GM10847 (cell line): ENCODE measurements around the gene TRUB1.

Experiments
- POLR2A ChIP-seq: IDR thresholded peaks from 2 replicates; pipeline ENCODE4 v1.6.1; 2011; ENCODE audit not compliant: insufficient read length; ENCODE audit errors: extremely low read depth

The TRUB1 gene

GRCh38 chr10:114917927-114918672, 19.9 kb upstream of the TRUB1 start:
- no peak for TF ChIP-seq POLR2A

DNA sequence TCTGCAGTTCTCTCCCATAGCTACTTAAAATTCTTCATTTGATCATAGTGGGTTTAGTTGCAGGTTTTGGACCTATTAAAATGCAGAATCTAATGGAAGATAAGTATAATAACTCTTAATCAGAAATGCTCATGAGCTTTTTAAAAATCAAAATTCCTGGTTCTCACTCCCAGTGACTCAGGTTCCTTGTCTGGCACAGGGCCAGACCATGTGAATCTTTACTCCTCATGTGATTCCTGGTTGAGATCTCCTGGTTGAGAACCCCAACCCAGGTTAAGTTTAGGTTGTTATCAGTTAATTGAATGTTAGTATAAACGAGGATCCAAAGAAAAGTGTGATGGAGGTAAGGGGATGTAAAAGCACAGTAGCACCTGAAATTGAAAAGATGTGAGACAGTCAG, 17.5 kb upstream of the TRUB1 start:
- TF ChIP-seq POLR2A: no peak

DNA sequence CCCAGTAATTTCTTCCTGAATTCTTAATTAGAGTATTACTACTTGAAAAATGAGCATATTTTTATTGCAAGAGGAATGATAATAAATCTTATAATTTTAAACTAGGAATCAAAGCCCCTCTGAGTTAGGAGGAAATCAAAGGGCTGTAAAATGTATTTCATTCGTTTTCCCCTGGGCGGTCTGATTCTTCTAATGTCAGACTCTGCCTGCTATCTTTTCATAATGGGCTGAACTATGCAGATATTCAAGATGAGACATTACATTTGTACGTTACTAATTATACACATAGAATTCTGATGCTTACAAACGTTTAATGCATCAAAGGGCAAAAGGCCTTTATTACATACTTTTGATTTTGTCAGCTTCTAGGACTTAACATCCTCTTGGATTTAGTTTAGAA, 16.0 kb upstream of the TRUB1 start:
- no peak for TF ChIP-seq POLR2A

GRCh38 chr10:114923551-114923950, 14.4 kb upstream of the TRUB1 start:
- TF ChIP-seq POLR2A: no peak

- TF ChIP-seq POLR2A: no peak
These were observed 12.1 kb upstream of the TRUB1 start for GRCh38 chr10:114925587-114926586.

- TF ChIP-seq POLR2A: no peak
These were observed 9.2 kb upstream of the TRUB1 start for GRCh38 chr10:114928818-114929217.

GRCh38 chr10:114930320-114930719, 7.7 kb upstream of the TRUB1 start:
- no peak for TF ChIP-seq POLR2A

- no peak for TF ChIP-seq POLR2A
These were observed 6.8 kb upstream of the TRUB1 start for GRCh38 chr10:114931072-114931679.

DNA sequence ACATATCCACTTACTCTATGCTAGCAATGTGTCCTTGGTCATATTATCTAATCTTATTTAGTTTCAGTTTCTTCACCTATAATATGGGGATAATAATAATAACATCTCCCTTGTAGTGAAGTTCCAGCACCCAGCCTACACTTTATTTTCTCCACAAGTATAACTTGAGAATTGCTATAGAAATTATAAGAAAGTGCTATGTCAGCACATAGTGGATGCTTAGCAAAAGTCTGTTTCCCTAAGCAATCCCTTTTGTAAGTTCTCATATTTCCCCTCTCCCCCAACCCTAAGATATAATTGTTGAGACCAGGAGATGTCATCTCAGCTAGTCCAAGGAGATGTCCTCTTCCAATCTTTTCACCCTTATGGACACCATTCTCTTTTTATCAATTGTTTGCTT, 5.8 kb upstream of the TRUB1 start:
- no peak for TF ChIP-seq POLR2A

DNA sequence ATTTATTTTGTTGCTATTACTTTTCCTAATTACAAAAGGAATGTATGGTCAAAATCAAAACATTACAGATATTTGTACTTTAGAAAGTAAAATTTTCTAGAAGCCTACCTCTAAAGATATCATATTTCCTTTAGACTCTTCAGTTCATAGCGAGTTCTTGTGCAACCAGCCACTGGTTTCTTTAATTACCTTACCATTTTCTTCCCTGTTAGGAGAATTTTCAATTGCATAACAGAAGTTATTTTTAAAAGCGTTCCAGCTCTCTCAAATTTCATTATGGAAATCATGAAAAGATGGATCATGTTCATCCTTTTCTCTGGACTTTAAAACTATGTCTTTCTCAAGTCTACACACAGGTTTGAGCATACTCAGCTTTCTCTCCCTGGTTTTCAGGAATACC, 5.0 kb upstream of the TRUB1 start:
- TF ChIP-seq POLR2A: no peak

DNA sequence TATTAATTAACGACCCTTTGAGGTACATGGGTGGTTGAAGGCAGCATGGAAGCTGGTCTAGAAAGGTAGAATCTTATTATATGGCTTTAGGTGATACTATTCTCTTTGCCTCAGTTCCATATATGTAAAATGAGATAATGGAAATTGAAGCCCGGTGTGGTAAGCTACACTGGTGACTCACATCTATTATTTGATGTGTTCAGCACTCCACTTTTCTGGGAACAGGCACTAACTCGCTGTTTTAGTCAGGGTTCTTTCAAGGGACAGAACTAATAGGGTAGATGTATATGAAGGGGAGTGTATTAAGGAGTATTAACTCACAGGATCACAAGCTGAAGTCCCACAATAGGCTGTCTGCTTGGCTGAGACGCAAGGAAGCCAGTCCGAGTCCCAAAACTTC, 4.4 kb upstream of the TRUB1 start:
- no peak for TF ChIP-seq POLR2A

DNA sequence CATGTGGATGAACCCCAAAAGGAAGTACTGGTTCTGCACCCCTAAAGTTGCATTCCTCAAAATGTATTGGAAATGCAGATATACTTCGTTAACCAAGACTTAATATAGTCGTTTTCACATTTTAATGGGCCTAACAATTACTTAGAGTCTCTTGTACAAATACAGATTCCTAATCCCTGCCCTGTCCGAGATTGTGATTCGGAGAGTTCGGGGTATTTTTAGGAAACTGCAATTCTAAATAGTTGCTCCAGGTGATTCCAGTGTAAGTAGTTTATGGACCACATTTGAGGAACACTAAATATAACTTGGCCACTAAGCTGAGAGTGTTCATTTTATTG, 830 bp downstream of the TRUB1 start:
- no peak for TF ChIP-seq POLR2A

DNA sequence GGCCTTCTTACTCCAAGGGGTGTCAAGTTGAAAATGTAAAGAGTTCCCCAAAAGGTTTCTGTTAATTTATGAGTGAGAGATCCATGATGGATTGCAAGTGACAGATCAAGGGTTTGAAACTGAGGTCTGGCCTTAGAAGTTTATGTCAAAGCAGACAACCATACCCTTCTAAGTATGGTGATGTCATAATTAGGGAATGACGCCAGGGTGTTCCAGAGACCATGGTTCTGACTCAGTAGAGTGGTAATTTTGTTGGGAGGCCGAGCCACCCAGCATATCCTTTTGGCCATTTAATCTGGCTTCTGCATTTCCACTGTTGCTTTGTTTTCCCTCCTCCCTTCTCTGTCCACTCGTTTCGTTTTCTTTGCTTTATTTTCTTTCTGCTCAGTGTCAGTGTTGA, 2.7 kb downstream of the TRUB1 start:
- TF ChIP-seq POLR2A: no peak

DNA sequence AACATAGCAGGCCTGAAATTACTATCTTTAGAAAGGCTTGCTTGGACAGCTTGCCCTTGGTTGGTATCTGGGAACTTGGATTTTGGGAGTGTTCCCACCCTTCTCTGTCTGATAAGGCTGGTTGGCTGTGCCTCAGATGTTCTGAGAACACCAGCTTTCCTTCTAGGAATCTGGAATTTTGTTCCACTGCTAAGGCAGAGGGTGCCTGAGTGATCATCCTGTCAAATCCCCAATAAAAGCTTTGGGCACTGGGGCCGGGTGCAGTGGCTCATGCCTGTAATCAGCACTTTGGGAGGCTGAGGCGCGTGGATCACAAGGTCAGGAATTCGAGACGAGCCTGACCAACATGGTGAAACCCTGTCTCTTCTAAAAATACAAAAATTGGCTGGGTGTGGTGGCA, 5.0 kb downstream of the TRUB1 start:
- TF ChIP-seq POLR2A: no peak

GRCh38 chr10:114953047-114953446, 15.1 kb downstream of the TRUB1 start:
- TF ChIP-seq POLR2A: no peak

DNA sequence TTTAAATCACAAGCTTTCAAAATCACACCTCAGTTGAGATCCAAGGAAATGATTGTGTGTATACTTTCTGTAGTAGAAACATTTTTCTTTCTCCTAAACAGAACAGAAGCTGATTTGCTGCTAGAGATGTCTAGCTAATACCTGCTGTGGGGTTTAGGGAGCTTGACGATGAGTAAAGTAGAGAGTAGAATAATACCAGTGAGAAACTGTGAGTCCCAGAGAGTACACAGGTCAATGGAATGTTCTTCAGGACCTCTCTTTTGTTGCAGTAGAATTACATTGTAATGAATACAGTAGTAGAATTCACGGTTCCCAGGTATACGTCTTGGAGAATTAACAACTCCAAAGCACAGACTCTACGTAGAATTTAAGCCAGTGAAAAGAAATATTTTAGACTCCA, 18.0 kb downstream of the TRUB1 start:
- no peak for TF ChIP-seq POLR2A

- no peak for TF ChIP-seq POLR2A
These were observed 18.5 kb downstream of the TRUB1 start for GRCh38 chr10:114956466-114956865.

GRCh38 chr10:114957122-114957521, 19.1 kb downstream of the TRUB1 start:
- TF ChIP-seq POLR2A: no peak
